GM12801 (cell line): ENCODE data around the gene ZNF518A.

Experiments
- TF ChIP-seq, protein P1 (sequence below): IDR thresholded peaks from one replicate; pipeline ENCODE4 v1.5.1; 2011; ENCODE audit warnings: control low read depth; ENCODE audit not compliant: insufficient read length; ENCODE audit errors: extremely low read depth

ZNF518A gene

DNA sequence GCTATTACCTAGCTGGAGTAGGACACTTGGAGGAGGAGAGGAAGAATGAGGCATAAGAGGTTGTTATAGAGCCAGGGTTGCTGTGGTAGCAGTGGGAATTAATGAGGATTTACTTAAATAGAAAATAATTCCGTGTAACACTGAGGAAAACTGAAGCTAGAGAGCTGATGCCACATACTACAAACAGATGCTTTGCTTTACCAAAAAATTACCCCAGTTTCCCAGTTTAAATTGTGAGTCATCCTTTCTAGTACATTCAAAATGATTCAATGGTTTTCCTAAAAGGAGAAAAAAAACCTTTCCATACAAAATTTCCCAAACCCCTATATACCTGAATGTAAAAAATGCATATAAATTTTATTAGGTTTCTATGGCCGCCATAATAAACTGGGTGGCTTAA, 58.3 kb downstream of the ZNF518A start:
- TF ChIP-seq, protein P1, sequence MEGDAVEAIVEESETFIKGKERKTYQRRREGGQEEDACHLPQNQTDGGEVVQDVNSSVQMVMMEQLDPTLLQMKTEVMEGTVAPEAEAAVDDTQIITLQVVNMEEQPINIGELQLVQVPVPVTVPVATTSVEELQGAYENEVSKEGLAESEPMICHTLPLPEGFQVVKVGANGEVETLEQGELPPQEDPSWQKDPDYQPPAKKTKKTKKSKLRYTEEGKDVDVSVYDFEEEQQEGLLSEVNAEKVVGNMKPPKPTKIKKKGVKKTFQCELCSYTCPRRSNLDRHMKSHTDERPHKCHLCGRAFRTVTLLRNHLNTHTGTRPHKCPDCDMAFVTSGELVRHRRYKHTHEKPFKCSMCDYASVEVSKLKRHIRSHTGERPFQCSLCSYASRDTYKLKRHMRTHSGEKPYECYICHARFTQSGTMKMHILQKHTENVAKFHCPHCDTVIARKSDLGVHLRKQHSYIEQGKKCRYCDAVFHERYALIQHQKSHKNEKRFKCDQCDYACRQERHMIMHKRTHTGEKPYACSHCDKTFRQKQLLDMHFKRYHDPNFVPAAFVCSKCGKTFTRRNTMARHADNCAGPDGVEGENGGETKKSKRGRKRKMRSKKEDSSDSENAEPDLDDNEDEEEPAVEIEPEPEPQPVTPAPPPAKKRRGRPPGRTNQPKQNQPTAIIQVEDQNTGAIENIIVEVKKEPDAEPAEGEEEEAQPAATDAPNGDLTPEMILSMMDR = no peak

DNA sequence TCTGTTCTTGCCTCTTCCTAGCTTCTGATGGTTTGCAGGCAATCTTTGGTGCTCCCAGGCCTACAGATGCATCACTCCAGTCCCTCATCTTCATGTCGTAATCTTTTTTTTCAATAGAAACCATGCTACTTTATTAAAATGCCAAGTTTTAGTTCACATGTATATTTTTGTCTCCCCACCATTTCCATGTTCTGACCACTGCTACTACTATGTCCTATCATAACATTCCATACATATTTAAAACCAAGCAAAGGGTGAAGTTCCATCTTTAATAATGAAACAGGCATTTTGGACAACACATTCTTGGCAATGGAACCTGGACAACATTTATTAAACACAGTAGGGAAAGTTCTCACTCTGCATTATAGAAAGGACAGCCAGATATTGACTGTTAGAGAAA, 58.8 kb downstream of the ZNF518A start:
- TF ChIP-seq, protein P1 = no peak

DNA sequence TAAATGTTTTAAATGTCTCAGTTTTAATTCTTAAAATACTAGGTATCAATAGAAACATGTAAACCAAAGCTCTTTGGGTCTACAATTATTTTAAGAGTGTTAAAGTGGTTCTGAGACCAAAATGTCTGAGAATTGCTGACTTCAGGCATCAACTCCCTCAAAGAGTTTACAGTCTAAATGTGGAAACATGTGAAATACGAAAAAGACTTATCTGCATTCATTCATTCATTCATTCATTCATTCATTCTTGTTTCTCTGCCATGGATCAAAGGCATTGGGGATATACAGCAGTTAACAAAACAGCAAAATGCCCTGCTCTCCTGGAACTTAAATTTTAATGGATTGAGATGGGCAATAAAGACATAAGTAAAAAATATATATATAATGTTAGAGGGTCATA, 71.4 kb downstream of the ZNF518A start:
- TF ChIP-seq, protein P1 = no peak

DNA sequence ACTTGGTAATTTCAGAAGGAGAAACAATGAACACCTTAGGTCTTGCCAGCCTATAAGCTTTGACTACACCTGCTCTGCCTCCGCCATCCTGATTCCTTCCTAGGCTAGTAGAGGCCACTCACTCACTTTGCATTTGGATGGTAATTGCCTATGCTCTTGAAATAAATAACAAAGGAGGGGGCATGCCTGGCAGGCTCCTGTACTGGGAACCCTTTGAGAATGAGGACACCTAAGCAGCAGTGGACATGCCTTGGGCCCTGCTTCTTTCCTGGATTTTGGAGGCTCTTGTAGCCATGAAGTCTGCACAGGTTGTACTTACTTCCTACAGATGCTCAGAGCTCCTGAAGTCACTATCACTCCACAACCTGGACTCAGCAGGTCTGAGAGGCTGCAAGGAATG, 75.5 kb downstream of the ZNF518A start:
- TF ChIP-seq, protein P1 = no peak

DNA sequence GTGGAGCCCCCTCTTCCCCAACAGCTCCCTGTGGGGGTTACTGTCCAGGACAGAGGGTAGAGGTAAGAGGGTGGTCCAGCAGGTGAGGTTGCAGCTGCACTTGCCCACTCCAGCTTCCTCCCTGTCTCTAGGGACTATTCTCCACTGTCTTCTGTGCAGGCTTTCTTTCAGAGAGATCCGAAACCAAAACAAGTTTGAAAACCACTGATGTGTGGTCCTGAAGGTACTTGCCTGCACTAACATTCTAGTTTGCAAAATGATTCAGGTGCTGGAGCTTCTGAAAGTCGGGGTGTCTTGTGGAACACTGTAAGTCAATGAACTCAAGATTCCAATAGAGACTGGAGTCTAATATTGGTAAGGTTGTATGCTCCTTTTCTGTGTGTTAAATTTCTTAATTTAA, 78.2 kb downstream of the ZNF518A start:
- TF ChIP-seq, protein P1 = no peak

DNA sequence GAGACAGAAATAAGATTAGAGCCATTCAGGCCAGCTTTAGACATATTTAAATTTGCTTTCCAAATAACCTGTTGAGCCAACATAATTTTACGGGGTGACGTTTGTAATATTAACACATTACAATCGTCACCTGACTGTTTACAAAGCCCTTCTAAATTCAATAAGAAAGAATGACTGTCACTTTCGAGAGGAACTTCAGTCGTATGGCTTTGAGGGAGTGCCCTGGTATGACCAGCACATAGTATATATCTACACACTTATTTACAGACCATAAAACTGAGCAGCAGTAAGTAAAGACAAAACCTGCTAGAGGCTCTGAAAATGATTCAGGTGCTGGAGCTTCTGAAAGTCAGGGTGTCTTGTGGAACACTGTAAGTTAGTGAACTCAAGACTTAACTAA, 78.8 kb downstream of the ZNF518A start:
- TF ChIP-seq, protein P1 = no peak

DNA sequence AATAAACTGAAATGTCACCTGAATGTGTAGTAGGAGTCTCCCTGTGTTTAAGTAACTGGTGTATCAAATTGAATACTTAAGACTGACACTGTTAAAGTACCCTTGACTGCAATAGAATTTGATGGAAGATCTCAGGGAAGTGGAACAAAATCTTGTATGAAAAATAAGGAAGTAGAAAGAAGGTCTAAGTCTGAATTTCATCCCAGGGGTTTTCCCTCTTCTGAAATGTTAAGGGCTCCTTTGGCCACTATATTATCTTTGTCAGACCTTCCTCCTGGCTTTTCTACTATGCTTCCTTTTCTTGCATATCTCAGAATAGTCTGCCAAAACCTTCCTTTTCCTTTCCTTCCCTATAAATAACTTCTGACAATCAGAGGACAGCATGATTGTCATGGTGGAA, 81.7 kb downstream of the ZNF518A start:
- TF ChIP-seq, protein P1 = no peak

DNA sequence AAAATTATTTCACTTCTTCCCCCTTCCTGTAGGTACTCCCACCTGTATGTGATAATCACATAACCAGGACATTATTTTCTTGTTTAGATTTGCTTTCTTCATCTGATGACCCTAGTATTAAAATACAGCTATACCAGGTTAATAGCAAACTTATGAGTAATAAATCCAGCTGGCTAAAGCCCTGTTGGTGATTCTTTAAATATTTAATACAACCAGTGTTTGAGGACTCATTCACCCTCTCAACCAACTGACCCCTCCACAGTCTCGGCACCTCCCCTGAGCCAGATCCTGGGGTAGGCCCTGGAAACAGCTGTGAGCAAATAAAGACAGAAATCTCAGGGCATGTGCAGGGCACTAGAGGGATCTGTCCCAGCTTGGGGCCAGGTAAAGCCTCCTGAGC, 82.8 kb downstream of the ZNF518A start:
- TF ChIP-seq, protein P1 = no peak
